HEK293 (cell line): Measurements from ENCODE around the gene FAAP100.

Source experiments
- KLF17 ChIP-seq: fragments of 450-650 bp; formaldehyde crosslinking; IDR thresholded peaks from 2 replicates; pipeline ENCODE4 v1.5.1; 2016; ENCODE audit warnings: missing biosample characterization, missing genetic modification characterization
- KLF7 ChIP-seq: fragments of 450-650 bp; formaldehyde crosslinking; IDR thresholded peaks from 2 replicates; pipeline ENCODE4 v1.5.1; 2016; ENCODE audit warnings: missing biosample characterization, missing genetic modification characterization, borderline replicate concordance
- KLF8 ChIP-seq: fragments of 450-650 bp; formaldehyde crosslinking; IDR thresholded peaks from 2 replicates; pipeline ENCODE4 v1.5.1; 2016; ENCODE audit warnings: missing biosample characterization, missing genetic modification characterization
- MZF1 ChIP-seq: fragments of 450-650 bp; formaldehyde crosslinking; IDR thresholded peaks from 2 replicates; pipeline ENCODE4 v1.5.1; 2017; ENCODE audit warnings: missing biosample characterization, missing genetic modification characterization, borderline replicate concordance
- OSR2 ChIP-seq: fragments of 450-650 bp; formaldehyde crosslinking; IDR thresholded peaks from 2 replicates; pipeline ENCODE4 v1.5.1; 2016; ENCODE audit warnings: missing biosample characterization, missing genetic modification characterization
- PBX3 ChIP-seq: sonication (generic); formaldehyde crosslinking; IDR thresholded peaks from 2 replicates; pipeline ENCODE4 v1.8.1; 2022; ENCODE audit warnings: mild to moderate bottlenecking, moderate library complexity, missing genetic modification reagents
- REPIN1 ChIP-seq: fragments of 450-650 bp; formaldehyde crosslinking; IDR thresholded peaks from 2 replicates; pipeline ENCODE4 v1.5.1; 2017; ENCODE audit warnings: missing biosample characterization, missing genetic modification characterization, low read depth
- SETDB1 ChIP-seq: IDR thresholded peaks from one replicate; pipeline ENCODE4 v1.6.1; 2017; ENCODE audit warnings: mild to moderate bottlenecking, low read length, moderate library complexity, mixed read lengths; ENCODE audit not compliant: insufficient read length
- SP7 ChIP-seq: fragments of 450-650 bp; formaldehyde crosslinking; IDR thresholded peaks from 2 replicates; pipeline ENCODE4 v1.5.1; 2016; ENCODE audit warnings: missing biosample characterization, missing genetic modification characterization
- YY2 ChIP-seq: fragments of 450-650 bp; formaldehyde crosslinking; IDR thresholded peaks from 2 replicates; pipeline ENCODE4 v1.5.1; 2016; ENCODE audit warnings: missing biosample characterization, missing genetic modification characterization
- ZBTB21 ChIP-seq: fragments of 450-650 bp; formaldehyde crosslinking; IDR thresholded peaks from 2 replicates; pipeline ENCODE4 v1.5.1; 2017; ENCODE audit warnings: missing biosample characterization, missing genetic modification characterization
- ZBTB6 ChIP-seq: fragments of 450-650 bp; formaldehyde crosslinking; IDR thresholded peaks from 2 replicates; pipeline ENCODE4 v1.5.1; 2017; ENCODE audit warnings: missing biosample characterization, missing genetic modification characterization
- ZFHX2 ChIP-seq: fragments of 450-650 bp; formaldehyde crosslinking; conservative IDR thresholded peaks from 2 replicates; pipeline ENCODE4 v1.5.1; 2016; ENCODE audit warnings: missing biosample characterization, missing genetic modification characterization
- ZNF174 ChIP-seq: fragments of 450-650 bp; formaldehyde crosslinking; IDR thresholded peaks from 2 replicates; pipeline ENCODE4 v1.5.0; 2017; ENCODE audit warnings: missing biosample characterization, mild to moderate bottlenecking, missing genetic modification characterization
- ZNF19 ChIP-seq: fragments of 450-650 bp; formaldehyde crosslinking; IDR thresholded peaks from 2 replicates; pipeline ENCODE4; 2016; ENCODE audit warnings: missing biosample characterization, missing genetic modification characterization, low read depth
- ZNF2 ChIP-seq: fragments of 450-650 bp; formaldehyde crosslinking; IDR thresholded peaks from 2 replicates; pipeline ENCODE4 v1.5.1; 2016; ENCODE audit warnings: missing biosample characterization, missing genetic modification characterization
- ZNF311 ChIP-seq: fragments of 450-650 bp; formaldehyde crosslinking; IDR thresholded peaks from 2 replicates; pipeline ENCODE4 v1.5.1; 2017; ENCODE audit warnings: missing biosample characterization, missing genetic modification characterization, borderline replicate concordance
- ZNF37A ChIP-seq: fragments of 450-650 bp; IDR thresholded peaks from 2 replicates; pipeline ENCODE4 v1.5.1; 2018; ENCODE audit warnings: missing biosample characterization, missing genetic modification characterization
- ZNF404 ChIP-seq: fragments of 450-650 bp; formaldehyde crosslinking; IDR thresholded peaks from 2 replicates; pipeline ENCODE4 v1.5.1; 2017; ENCODE audit warnings: missing biosample characterization, missing genetic modification characterization
- ZNF488 ChIP-seq: fragments of 450-650 bp; formaldehyde crosslinking; IDR thresholded peaks from 2 replicates; pipeline ENCODE4 v1.5.1; 2016; ENCODE audit warnings: missing biosample characterization, missing genetic modification characterization
- ZNF530 ChIP-seq: fragments of 450-650 bp; formaldehyde crosslinking; IDR thresholded peaks from 2 replicates; pipeline ENCODE4 v1.5.1; 2016; ENCODE audit warnings: low read depth, missing biosample characterization, missing genetic modification characterization
- ZNF558 ChIP-seq: fragments of 450-650 bp; formaldehyde crosslinking; IDR thresholded peaks from 2 replicates; pipeline ENCODE4 v1.5.1; 2016; ENCODE audit warnings: missing biosample characterization, missing genetic modification characterization
- ZNF623 ChIP-seq: fragments of 450-650 bp; formaldehyde crosslinking; IDR thresholded peaks from 2 replicates; pipeline ENCODE4 v1.5.1; 2016; ENCODE audit warnings: missing biosample characterization, missing genetic modification characterization
- ZNF664 ChIP-seq: fragments of 450-650 bp; formaldehyde crosslinking; IDR thresholded peaks from 2 replicates; pipeline ENCODE4 v1.5.1; 2016; ENCODE audit warnings: missing biosample characterization, missing genetic modification characterization
- ZNF747 ChIP-seq: fragments of 450-650 bp; formaldehyde crosslinking; IDR thresholded peaks from 2 replicates; pipeline ENCODE4 v1.5.1; 2016; ENCODE audit warnings: missing biosample characterization, missing genetic modification characterization
- ZNF768 ChIP-seq: fragments of 450-650 bp; formaldehyde crosslinking; IDR thresholded peaks from 2 replicates; pipeline ENCODE4 v1.5.1; 2018; ENCODE audit warnings: missing biosample characterization, mild to moderate bottlenecking, missing genetic modification characterization
- ZNF777 ChIP-seq: fragments of 450-650 bp; formaldehyde crosslinking; IDR thresholded peaks from 2 replicates; pipeline ENCODE4 v1.5.1; 2017; ENCODE audit warnings: missing biosample characterization, missing genetic modification characterization, borderline replicate concordance
- ZSCAN30 ChIP-seq: fragments of 450-650 bp; IDR thresholded peaks from 2 replicates; pipeline ENCODE4 v1.5.1; 2018; ENCODE audit warnings: missing biosample characterization, mild to moderate bottlenecking, missing genetic modification characterization, moderate library complexity
- ZSCAN5A ChIP-seq: fragments of 450-650 bp; formaldehyde crosslinking; IDR thresholded peaks from 2 replicates; pipeline ENCODE4 v1.5.1; 2016; ENCODE audit warnings: missing biosample characterization, missing genetic modification characterization
- TF ChIP-seq, protein P1 (sequence below): fragments of 450-650 bp; formaldehyde crosslinking; IDR thresholded peaks from 2 replicates; pipeline ENCODE4; 2016; ENCODE audit warnings: missing biosample characterization, missing genetic modification characterization
- TF ChIP-seq, protein P2 (sequence below): IDR thresholded peaks from 2 replicates; pipeline ENCODE4 v1.6.1; 2011; ENCODE audit warnings: mild to moderate bottlenecking, low read depth, low read length, borderline replicate concordance
- TF ChIP-seq, protein P3 (sequence below): fragments of 450-650 bp; formaldehyde crosslinking; IDR thresholded peaks from 2 replicates; pipeline ENCODE4 v1.5.1; 2016; ENCODE audit warnings: missing biosample characterization, missing genetic modification characterization
- TF ChIP-seq, protein P4 (sequence below): fragments of 450-650 bp; formaldehyde crosslinking; IDR thresholded peaks from 2 replicates; pipeline ENCODE4 v1.5.1; 2016; ENCODE audit warnings: missing biosample characterization, missing genetic modification characterization

Gene FAAP100

DNA sequence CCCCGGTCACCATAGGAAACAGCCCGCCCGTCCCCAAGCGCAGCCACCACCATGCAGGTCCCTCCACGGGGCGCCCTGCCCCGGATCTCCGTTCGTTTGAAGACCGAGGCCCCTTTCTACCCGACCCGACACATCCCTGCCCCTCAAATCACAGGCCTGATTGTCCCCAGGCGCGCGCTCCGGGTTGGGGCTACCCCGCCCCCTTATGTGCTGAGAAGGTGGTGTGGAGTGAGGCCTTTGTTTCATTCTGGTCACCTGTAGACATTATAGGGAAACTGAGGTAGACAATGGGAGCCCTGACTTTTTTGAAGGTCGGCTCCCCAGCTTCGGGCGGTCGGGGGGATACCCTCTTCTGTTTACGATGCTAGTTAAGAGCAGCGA, 38.8 kb downstream of the FAAP100 start (continued):
- TF ChIP-seq PBX3 (CRISPR knock-in tag) (no peak), ZNF664 (tag by site-specific recombination) (no peak), KLF7 (tag by site-specific recombination) (no peak; the same call in 1 of the 2 replicates), ZNF174 (no peak), ZNF768 (tag by site-specific recombination) (no peak), KLF8 (tag by site-specific recombination) (peak; percentile 77), ZNF311 (tag by site-specific recombination) (no peak), REPIN1 (tag by site-specific recombination) (no peak), KLF17 (tag by site-specific recombination) (0 out of 2 replicates have a peak, but pooled peaks have one; percentile 54), ZSCAN30 (tag by site-specific recombination) (no peak), ZBTB6 (tag by site-specific recombination) (no peak), SETDB1 (no peak), ZNF37A (tag by site-specific recombination) (no peak), MZF1 (tag by site-specific recombination) (no peak), OSR2 (tag by site-specific recombination) (no peak), ZFHX2 (no peak), ZNF2 (tag by site-specific recombination) (peak; percentile 59; the same call in 1 of the 2 replicates), SP7 (tag by site-specific recombination) (no peak), ZBTB21 (tag by site-specific recombination) (no peak), ZNF558 (tag by site-specific recombination) (no peak), ZSCAN5A (tag by site-specific recombination) (no peak), YY2 (tag by site-specific recombination) (0 out of 2 replicates have a peak, but pooled peaks have one; percentile 13), ZNF747 (tag by site-specific recombination) (no peak), ZNF777 (tag by site-specific recombination) (no peak), ZNF530 (tag by site-specific recombination) (no peak), ZNF623 (tag by site-specific recombination) (no peak), ZNF19 (tag by site-specific recombination) (no peak), ZNF488 (tag by site-specific recombination) (no peak), ZNF404 (tag by site-specific recombination) (no peak)
- TF ChIP-seq, protein P1, sequence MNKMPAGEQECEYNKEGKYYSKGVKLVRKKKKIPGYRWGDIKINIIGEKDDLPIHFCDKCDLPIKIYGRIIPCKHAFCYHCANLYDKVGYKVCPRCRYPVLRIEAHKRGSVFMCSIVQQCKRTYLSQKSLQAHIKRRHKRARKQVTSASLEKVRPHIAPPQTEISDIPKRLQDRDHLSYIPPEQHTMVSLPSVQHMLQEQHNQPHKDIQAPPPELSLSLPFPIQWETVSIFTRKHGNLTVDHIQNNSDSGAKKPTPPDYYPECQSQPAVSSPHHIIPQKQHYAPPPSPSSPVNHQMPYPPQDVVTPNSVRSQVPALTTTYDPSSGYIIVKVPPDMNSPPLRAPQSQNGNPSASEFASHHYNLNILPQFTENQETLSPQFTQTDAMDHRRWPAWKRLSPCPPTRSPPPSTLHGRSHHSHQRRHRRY, result no peak
- TF ChIP-seq, protein P2, sequence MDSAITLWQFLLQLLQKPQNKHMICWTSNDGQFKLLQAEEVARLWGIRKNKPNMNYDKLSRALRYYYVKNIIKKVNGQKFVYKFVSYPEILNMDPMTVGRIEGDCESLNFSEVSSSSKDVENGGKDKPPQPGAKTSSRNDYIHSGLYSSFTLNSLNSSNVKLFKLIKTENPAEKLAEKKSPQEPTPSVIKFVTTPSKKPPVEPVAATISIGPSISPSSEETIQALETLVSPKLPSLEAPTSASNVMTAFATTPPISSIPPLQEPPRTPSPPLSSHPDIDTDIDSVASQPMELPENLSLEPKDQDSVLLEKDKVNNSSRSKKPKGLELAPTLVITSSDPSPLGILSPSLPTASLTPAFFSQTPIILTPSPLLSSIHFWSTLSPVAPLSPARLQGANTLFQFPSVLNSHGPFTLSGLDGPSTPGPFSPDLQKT, result no peak
- TF ChIP-seq, protein P3, sequence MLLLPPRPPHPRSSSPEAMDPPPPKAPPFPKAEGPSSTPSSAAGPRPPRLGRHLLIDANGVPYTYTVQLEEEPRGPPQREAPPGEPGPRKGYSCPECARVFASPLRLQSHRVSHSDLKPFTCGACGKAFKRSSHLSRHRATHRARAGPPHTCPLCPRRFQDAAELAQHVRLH (tag by site-specific recombination), result no peak
- TF ChIP-seq, protein P4, sequence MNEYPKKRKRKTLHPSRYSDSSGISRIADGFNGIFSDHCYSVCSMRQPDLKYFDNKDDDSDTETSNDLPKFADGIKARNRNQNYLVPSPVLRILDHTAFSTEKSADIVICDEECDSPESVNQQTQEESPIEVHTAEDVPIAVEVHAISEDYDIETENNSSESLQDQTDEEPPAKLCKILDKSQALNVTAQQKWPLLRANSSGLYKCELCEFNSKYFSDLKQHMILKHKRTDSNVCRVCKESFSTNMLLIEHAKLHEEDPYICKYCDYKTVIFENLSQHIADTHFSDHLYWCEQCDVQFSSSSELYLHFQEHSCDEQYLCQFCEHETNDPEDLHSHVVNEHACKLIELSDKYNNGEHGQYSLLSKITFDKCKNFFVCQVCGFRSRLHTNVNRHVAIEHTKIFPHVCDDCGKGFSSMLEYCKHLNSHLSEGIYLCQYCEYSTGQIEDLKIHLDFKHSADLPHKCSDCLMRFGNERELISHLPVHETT (tag by site-specific recombination), result no peak
